Vein endothelial cell (primary cell): ENCODE results near the gene HRAS. TPM values are rescaled to one million over a fixed set of nuclear protein-coding genes. Genes with fewer than 3 reads are reported as not detected.
A peak's percentile ranks its signal among the peaks of the same experiment; 100 is the strongest.

ENCODE experiments used
- small RNA-seq: library from RNA; depleted of rRNA; stranded (forward); fragments of <200 nt; gene quantifications from one replicate; pipeline ENCODE3, GENCODE V24; 2012
- total RNA-seq: library from RNA; depleted of rRNA; stranded (reverse); fragments of >200 nt; gene quantifications from 2 replicates; pipeline ENCODE4 v1.2.3, GENCODE V29; 2012

HRAS gene
- total RNA-seq = 42.5 and 50.5 TPM in 2 replicates

DNA sequence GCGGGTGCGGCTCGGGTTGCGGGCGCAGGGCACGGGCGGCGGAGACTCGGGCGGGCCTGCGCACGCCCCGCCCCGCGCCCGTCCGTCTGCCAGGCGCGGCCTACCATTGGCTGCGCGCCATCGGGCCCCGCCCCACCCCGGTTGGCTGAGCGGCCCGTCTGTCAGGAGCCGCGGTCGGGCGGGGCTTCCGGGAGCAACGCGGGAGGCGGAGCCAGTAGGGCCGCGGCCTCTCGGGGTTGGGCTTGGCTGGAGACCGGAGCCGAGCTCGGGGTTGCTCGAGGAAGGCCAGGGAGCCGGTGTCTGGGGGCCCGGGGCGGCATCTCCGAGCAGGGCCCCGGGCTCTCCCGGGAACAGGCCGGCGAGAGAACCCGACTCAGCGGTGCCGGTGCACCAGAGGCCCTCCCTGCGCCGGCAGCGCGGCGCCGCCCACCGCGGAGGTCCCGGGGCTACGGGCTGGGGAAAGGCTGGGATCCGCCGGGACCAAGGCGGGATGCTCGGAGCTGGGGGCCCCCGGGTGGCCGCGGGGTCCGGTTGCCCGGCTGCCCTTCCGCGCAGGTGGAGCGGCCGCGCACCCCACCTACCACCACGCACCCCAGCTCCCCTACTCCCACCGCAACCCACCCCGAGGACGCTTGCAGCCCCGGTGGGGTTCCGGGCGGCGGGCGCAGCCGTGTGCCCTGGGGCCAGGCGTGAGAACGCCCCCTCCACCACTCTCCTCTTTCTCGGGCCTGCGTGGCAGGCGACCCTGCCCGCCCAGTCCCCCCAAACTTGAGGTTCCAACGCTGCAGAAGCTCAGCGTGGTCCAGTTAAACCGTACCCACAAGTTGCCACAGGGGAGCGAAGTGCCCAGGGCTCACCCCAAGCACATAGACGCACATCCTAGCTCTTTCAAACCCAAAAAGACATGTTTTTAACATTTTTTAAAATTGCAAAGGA is at the start of gene HRAS:
Gene HRAS, minus strand, starts transcription at position 58 of the 936 bp plus-strand sequence.

DNA sequence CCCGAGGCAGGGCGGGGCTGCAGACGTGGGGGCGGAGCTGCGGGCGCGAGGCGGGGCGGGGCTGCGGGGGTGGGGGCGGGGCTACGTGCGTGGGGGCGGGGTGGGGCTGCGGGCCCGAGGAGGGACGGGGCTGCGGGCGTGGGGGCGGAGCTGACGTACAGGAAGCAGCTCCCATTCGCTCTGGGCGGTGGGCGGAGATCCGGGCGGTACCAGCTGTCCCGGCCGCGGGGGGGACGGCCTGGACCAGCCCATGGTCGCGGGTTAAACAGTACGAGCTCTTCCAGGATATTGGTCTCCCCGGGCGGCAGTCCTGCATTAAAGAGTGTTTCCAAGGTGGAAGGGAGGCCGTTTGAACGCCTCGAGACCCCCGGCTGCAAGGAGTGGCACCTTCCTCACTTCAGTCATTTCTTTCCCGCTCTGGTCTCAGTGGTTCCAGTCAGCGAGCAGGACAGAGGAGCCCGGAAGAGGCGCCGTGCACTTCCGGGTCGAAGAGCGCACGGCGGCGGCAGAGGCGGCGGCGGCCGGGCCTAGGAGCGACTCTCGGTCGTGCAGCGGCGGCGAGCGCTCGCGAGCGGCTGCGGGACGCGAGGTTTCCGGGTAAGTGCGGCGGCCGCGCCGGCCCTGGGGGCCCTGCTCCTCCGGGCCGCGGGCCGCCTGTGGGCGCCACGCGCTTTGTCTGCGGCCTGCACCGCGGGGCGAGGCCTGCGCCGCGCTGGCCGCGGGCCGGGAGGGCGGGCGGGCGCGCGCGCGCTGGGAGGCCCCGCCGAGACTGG is 40.8 kb upstream of the HRAS start, which contains the start of gene PHRF1:
Gene PHRF1, plus strand, starts transcription at position 475 of the 773 bp plus-strand sequence. CDS start 5,043 bp downstream, outside the sequence.

DNA sequence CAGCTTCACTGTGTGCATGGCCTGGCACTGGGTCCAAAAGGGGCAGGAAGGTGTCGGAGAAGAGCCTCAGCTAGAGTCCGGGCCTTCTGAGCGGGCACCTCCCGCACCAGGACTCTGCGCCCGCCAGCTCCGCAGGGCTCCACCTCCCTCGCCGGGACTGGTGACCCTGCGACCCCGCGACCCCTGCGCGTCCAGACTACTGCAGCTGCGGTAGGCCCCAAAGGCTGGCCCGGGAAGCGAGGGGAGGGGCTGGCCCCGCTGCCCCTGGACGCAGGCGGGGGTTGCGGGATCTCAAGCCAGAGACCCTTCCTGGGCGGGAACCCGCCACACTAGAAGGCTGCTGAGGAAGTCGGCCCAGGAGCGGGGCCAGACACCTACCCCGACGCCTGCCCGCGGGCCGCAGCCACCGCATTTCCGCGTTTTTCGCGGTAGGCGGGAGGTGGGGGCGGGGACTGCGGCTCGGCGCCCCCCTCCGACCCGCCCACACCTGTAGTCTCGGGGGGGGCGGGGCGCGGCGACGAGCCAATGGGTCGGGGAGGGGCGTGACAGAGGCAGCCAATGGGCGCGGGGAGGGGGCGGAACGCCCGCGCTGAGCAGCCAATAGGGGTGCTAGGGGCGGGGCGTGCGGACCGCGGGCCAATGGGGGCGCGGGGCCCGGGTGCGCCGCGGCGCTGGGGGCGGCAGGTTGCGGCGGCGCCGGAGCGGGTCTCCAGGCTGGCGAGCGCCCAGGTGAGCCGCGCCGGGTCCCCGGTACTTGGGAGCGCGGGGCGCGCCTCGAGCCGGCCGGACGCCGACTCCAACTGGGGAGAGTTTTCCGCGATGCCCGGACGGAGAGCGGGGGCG is 25.1 kb upstream of the HRAS start, which contains the start of the genes LMNTD2 and RASSF7:
Gene LMNTD2, minus strand, starts transcription at position 434 of the 843 bp plus-strand sequence. Its CDS starts 22 bp downstream, at position 412.
Gene RASSF7, plus strand, starts transcription at position 666 of the 843 bp plus-strand sequence. CDS start 799 bp downstream, outside the sequence.

GRCh38 chr11:536841-537621 is 1.7 kb upstream of the HRAS start, which contains the start of gene LRRC56:
LRRC56 (plus strand) TSS chr11:537527; CDS start chr11:540685, 3,158 bp downstream.

DNA sequence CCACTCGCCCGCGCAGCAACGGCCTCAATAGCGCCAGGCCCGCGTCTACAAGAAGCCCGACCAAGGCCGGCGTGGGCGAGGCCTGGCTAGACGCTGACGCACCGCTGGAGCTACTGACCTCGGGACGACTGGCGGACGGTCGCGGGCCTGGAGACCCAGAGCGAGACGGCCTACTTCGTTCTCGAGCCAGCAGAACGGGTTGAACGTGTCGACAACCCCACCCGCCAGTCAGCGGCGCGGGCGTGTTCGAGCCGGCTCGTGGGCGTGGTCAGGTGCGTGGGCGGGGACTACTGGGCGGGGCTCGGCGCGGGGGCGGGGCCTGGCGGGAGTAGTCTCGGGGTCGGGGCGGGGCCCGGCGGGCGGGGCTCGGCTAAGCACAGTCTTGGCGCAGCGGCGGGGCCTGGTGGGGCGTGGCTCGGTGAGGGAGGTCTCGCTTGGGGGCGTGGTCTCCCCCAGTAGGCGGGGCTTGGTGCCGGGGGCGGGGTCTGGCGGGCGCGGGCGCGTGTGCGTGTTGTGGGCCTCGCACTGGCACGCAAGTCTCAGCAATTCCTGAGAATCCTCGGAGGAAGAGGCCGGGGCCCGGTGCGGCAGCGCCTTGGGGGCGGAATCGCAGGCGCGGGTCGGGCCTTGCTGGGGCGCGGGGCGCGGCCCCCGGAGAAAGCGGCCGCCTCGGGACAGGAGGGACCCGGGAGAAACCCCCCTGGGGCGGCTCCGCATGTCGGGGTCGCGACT is 28.2 kb downstream of the HRAS start, which contains the start of gene RNH1:
Gene RNH1, minus strand, starts transcription at position 248 of the 732 bp plus-strand sequence. CDS start 5,080 bp downstream, outside the sequence.

Small RNA genes lying within 50 kb of the gene (small RNA-seq; reads per million reads assigned to genes)
- gene MIR210 = 27.9 reads per million, percentile 98 among the genes with 10 or more reads in this experiment

Other genes starting within 250 kb of the HRAS start
- 17.3 and 24.2 TPM in 2 replicates for gene PGGHG, start 246.4 kb downstream of the HRAS start, total RNA-seq
- not detected in 2 replicates for gene IFITM5, start 236.1 kb downstream of the HRAS start, total RNA-seq
- gene IFITM2, start 227.8 kb downstream of the HRAS start, total RNA-seq = 67.2 and 73.5 TPM in 2 replicates
- gene IFITM1, start 221.5 kb downstream of the HRAS start, total RNA-seq = 0.33 and 0.57 TPM in 2 replicates
- 55.7 and 70.9 TPM in 2 replicates for gene IFITM3, start 214.7 kb downstream of the HRAS start, total RNA-seq
- gene B4GALNT4, start 166.1 kb downstream of the HRAS start, total RNA-seq = 2.3 and 2.6 TPM in 2 replicates
- gene PKP3, start 141.4 kb downstream of the HRAS start, total RNA-seq = 0.65 and 0.86 TPM in 2 replicates
- gene SIGIRR, start 120.6 kb downstream of the HRAS start, total RNA-seq = 49.6 and 60.1 TPM in 2 replicates
- 0.33 and 0.48 TPM in 2 replicates for gene ANO9, start 93.6 kb downstream of the HRAS start, total RNA-seq
- gene PTDSS2, start 85.3 kb downstream of the HRAS start, total RNA-seq = 35.2 and 37.9 TPM in 2 replicates
- 211 and 222 TPM in 2 replicates for gene RNH1, start 28.3 kb downstream of the HRAS start, total RNA-seq
- gene LRRC56, start 2.0 kb upstream of the HRAS start, total RNA-seq = 0.57 and 1.3 TPM in 2 replicates
- gene LMNTD2, start 25.2 kb upstream of the HRAS start, total RNA-seq = 1.9 and 2.6 TPM in 2 replicates
- 17.1 and 18.0 TPM in 2 replicates for gene RASSF7, start 25.4 kb upstream of the HRAS start, total RNA-seq
- 35.8 and 43.8 TPM in 2 replicates for gene PHRF1, start 40.9 kb upstream of the HRAS start, total RNA-seq
- 11.2 and 14.0 TPM in 2 replicates for gene IRF7, start 80.4 kb upstream of the HRAS start, total RNA-seq
- not detected in 2 replicates for gene CDHR5, start 89.4 kb upstream of the HRAS start, total RNA-seq
- not detected in 2 replicates for gene SCT, start 91.6 kb upstream of the HRAS start, total RNA-seq
- gene DRD4, start 101.7 kb upstream of the HRAS start, total RNA-seq = not detected in 2 replicates
- 59.0 and 85.3 TPM in 2 replicates for gene DEAF1, start 159.6 kb upstream of the HRAS start, total RNA-seq
- 8.9 and 11.8 TPM in 2 replicates for gene TMEM80, start 160.2 kb upstream of the HRAS start, total RNA-seq
- gene EPS8L2, start 170.7 kb upstream of the HRAS start, total RNA-seq = 2.5 and 3.9 TPM in 2 replicates
- 155 and 170 TPM in 2 replicates for gene TALDO1, start 211.9 kb upstream of the HRAS start, total RNA-seq
- 61.2 and 65.3 TPM in 2 replicates for gene GATD1, start 241.9 kb upstream of the HRAS start, total RNA-seq